Vagina (tissue), 2 donors: ENCODE data around the gene AXIN1.

Experiments used
- POLR2AphosphoS5 ChIP-seq, 2 donors: sonication (generic); formaldehyde crosslinking; IDR thresholded peaks; one replicate each; pipeline ENCODE4 v1.9.0; 2017; ENCODE audit warnings: antibody characterized with exemption in 2 of 2, mild to moderate bottlenecking in 2 of 2, low read depth in 1 of 2; ENCODE audit not compliant: insufficient read depth in 1 of 2
- TF ChIP-seq, protein P1 (sequence below), 3 experiments: fragments of 450-650 bp in 2 of 3; fragments of 200-600 bp in 1 of 3; sonication (generic) in 1 of 3; IDR thresholded peaks; one replicate each; pipeline ENCODE4 v1.5.1; 2017 to 2019; ENCODE audit warnings: antibody characterized with exemption in 3 of 3, mild to moderate bottlenecking in 2 of 3, moderate library complexity in 2 of 3

DNA sequence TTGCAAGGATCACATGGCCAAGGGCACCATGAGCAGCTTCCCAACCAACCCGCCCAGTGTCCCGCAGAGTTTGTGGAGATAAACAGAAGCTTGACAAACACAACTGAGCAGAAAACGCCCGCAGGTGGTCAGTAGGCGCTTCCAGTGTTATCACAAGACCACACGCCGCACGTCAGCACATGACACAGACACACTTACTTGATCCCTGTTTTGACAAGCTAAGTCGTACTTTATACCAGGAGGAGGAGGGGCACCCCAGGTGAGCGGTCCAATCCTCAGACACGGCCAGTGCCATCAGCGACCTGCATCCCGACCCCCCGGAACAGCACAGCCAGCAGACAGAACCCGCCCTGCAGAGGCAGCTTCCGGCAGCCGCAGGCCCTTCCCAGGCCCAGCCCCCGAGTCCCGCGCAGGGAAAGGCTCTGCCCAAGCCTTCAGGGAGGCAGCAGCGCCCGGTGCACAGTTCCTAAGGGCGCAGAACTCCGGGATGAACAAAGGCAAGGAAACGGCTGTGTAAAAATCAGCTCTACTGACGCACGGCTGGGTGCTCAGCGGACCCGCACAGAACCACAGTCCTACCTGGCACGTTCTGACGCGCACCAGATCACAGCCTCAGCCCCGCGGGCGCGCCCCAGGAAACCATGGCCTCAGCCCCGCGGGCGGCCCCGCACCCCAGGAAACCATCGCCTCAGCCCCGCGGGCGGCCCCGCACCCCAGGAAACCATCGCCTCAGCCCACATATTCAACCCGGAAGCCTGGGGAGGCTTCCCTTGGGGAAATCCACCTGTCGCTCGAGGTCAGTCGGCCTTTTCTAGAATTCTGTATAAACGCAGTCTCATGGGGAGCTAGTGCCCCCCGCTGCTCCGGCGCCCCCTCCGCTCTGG, 27.8 kb downstream of the AXIN1 start:
- TF ChIP-seq, protein P1, sequence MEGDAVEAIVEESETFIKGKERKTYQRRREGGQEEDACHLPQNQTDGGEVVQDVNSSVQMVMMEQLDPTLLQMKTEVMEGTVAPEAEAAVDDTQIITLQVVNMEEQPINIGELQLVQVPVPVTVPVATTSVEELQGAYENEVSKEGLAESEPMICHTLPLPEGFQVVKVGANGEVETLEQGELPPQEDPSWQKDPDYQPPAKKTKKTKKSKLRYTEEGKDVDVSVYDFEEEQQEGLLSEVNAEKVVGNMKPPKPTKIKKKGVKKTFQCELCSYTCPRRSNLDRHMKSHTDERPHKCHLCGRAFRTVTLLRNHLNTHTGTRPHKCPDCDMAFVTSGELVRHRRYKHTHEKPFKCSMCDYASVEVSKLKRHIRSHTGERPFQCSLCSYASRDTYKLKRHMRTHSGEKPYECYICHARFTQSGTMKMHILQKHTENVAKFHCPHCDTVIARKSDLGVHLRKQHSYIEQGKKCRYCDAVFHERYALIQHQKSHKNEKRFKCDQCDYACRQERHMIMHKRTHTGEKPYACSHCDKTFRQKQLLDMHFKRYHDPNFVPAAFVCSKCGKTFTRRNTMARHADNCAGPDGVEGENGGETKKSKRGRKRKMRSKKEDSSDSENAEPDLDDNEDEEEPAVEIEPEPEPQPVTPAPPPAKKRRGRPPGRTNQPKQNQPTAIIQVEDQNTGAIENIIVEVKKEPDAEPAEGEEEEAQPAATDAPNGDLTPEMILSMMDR (IDR thresholded peaks at IDR 0.05), result no peak
- TF ChIP-seq POLR2AphosphoS5 (IDR thresholded peaks at IDR 0.05; ENCODE audit: insufficient read depth in 1 of 2, low read depth in 1 of 2), result no peak
